Panc1 (cell line): ENCODE data around the gene GTSE1.
A peak's percentile ranks its signal among the peaks of the same experiment; 100 is the strongest.

Source experiments
- SIN3A ChIP-seq: IDR thresholded peaks from 2 replicates; pipeline ENCODE4 v1.6.1; 2012; ENCODE audit warnings: low read depth, mild to moderate bottlenecking, low read length, moderate library complexity, borderline replicate concordance; ENCODE audit not compliant: insufficient read depth
- TF ChIP-seq, protein P1 (sequence below): fragments of 450-650 bp; IDR thresholded peaks from 2 replicates; pipeline ENCODE4 v1.5.1; 2017; ENCODE audit warnings: mild to moderate bottlenecking
- TF ChIP-seq, protein P2 (sequence below), 2 experiments: IDR thresholded peaks; 2 replicates each; pipeline ENCODE4 v1.6.1; 2011 to 2012; ENCODE audit warnings: low read depth in 2 of 2, control low read depth in 1 of 2, low read length in 1 of 2, mild to moderate bottlenecking in 1 of 2, moderate library complexity in 1 of 2; ENCODE audit not compliant: insufficient read depth in 1 of 2

DNA sequence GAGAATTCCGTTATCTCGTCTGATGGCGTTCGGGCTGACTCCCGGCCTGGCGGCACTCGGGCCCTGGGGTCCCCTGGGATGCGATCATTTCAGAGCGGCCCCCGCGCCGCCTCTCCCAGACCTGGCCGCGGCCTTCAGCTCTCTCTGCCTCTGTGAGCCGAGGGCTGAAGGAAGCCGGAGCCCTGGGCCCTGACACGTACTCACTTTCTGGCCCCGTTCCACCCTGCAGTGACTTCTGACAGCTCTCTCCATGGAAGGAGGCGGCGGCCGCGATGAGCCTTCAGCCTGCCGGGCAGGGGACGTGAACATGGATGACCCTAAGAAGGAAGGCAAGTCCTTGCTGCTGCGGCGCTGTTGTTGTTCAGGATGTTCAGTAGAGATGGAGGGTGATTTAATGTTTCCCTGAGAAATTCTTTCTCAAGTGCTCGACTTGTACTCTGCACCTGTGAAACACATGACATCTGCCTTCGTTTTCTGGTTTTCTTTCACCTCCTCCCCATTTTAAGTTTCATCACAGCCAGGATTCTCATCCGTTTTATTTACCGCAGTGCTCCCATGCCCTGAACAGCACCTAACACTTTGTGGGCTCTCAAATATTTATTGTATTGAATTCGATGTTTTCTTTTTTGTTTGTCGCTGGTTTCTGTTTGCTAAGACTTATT is 612 bp downstream of the GTSE1 start:
- TF ChIP-seq, protein P1, sequence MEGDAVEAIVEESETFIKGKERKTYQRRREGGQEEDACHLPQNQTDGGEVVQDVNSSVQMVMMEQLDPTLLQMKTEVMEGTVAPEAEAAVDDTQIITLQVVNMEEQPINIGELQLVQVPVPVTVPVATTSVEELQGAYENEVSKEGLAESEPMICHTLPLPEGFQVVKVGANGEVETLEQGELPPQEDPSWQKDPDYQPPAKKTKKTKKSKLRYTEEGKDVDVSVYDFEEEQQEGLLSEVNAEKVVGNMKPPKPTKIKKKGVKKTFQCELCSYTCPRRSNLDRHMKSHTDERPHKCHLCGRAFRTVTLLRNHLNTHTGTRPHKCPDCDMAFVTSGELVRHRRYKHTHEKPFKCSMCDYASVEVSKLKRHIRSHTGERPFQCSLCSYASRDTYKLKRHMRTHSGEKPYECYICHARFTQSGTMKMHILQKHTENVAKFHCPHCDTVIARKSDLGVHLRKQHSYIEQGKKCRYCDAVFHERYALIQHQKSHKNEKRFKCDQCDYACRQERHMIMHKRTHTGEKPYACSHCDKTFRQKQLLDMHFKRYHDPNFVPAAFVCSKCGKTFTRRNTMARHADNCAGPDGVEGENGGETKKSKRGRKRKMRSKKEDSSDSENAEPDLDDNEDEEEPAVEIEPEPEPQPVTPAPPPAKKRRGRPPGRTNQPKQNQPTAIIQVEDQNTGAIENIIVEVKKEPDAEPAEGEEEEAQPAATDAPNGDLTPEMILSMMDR = no peak
- TF ChIP-seq, protein P2, sequence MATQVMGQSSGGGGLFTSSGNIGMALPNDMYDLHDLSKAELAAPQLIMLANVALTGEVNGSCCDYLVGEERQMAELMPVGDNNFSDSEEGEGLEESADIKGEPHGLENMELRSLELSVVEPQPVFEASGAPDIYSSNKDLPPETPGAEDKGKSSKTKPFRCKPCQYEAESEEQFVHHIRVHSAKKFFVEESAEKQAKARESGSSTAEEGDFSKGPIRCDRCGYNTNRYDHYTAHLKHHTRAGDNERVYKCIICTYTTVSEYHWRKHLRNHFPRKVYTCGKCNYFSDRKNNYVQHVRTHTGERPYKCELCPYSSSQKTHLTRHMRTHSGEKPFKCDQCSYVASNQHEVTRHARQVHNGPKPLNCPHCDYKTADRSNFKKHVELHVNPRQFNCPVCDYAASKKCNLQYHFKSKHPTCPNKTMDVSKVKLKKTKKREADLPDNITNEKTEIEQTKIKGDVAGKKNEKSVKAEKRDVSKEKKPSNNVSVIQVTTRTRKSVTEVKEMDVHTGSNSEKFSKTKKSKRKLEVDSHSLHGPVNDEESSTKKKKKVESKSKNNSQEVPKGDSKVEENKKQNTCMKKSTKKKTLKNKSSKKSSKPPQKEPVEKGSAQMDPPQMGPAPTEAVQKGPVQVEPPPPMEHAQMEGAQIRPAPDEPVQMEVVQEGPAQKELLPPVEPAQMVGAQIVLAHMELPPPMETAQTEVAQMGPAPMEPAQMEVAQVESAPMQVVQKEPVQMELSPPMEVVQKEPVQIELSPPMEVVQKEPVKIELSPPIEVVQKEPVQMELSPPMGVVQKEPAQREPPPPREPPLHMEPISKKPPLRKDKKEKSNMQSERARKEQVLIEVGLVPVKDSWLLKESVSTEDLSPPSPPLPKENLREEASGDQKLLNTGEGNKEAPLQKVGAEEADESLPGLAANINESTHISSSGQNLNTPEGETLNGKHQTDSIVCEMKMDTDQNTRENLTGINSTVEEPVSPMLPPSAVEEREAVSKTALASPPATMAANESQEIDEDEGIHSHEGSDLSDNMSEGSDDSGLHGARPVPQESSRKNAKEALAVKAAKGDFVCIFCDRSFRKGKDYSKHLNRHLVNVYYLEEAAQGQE (IDR thresholded peaks at IDR 0.05; ENCODE audit: insufficient read depth in 1 of 2, low read depth in 2 of 2, low read length in 1 of 2) = no peak
- TF ChIP-seq SIN3A = peak; percentile 60; the same call in 1 of the 2 replicates
